Measurements from ENCODE around the gene LMBR1. TPM values are rescaled to one million over a fixed set of nuclear protein-coding genes. Genes with fewer than 3 reads are reported as not detected.
A peak's percentile ranks its signal among the peaks of the same experiment; 100 is the strongest.

The LMBR1 gene
- total and polyA plus RNA-seq, 2 of the 13 experiments (the other 11 are each of a cell fraction or from before 2014, with no cell fraction given), result 20.9 to 39.6 TPM

DNA sequence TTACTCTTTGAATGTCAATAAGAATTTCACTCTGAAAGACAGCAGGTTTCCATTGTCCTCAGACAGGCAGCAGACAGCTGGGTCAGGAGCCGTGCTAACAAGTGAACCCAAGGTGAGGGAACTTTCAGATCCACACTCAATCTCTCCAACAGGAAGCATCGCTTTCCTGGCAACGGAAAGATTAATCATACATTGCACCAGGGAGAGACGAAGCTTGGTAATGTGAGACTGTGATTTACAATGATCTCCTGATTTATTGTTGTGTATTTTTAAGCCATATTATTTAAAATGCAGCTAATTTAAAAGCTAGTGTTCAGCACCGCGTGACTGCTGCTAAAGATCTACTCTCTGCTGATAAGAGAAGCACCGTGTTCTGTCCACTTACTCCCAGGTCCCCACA, 39.0 kb upstream of the LMBR1 start:
- Histone ChIP-seq H3K9ac (ENCODE audit: insufficient read depth, low read depth, low read length) (no peak overlapping the region), H3K79me2 (ENCODE audit: insufficient read depth, low read length) (no peaks in the 10 kb centered on the region), H3K36me3 (replicated peaks in 1 of 2; ENCODE audit: control insufficient read depth in 1 of 2, insufficient read depth in 2 of 2, low read length in 2 of 2) (no peaks in the 10 kb centered on the region), H2AFZ (ENCODE audit: low read length) (no peak overlapping the region), H3K4me3 (replicated peaks in 1 of 3; ENCODE audit: insufficient read depth in 1 of 3, low read depth in 2 of 3, low read length in 3 of 3) (no peak overlapping the region), H3K4me1 (ENCODE audit: insufficient read depth, low read length) (peaks cover 6% of the 10 kb centered on the region), H3K9me3 (ENCODE audit: low read length) (no peaks in the 10 kb centered on the region), H4K20me1 (ENCODE audit: insufficient read depth, low read length) (no peaks in the 10 kb centered on the region), H3K27ac (ENCODE audit: extremely low read length, insufficient read depth, low read length) (no peak overlapping the region), H3K4me2 (ENCODE audit: low read depth, low read length) (no peak overlapping the region), H3K27me3 (ENCODE audit: control insufficient read depth in 1 of 2, insufficient read depth in 2 of 2, low read length in 2 of 2) (peaks cover 2 to 39% of the 10 kb centered on the region in 2 experiments; a peak in 3 of 5 replicates)
- intact Hi-C loops (cut with micrococcal nuclease; ENCODE audit: unreplicated experiment) (no loop called here), in situ Hi-C loops (cut with HindIII; ENCODE audit: extremely low pct_ligation_motif_present, low pct_unique_long_range_greater_than_20kb) (no loop called here)
- TF ChIP-seq HOXD1 (CRISPR knock-in tag; IDR thresholded peaks at IDR 0.05), result no peak
- no peak for TF ChIP-seq SMC3 (IDR thresholded peaks at IDR 0.05; ENCODE audit: low read length)
- TF ChIP-seq TOPORS (CRISPR knock-in tag; IDR thresholded peaks at IDR 0.05), result no peak
- no peak for TF ChIP-seq MYPOP (CRISPR knock-in tag; IDR thresholded peaks at IDR 0.05)
- TF ChIP-seq, protein P1, sequence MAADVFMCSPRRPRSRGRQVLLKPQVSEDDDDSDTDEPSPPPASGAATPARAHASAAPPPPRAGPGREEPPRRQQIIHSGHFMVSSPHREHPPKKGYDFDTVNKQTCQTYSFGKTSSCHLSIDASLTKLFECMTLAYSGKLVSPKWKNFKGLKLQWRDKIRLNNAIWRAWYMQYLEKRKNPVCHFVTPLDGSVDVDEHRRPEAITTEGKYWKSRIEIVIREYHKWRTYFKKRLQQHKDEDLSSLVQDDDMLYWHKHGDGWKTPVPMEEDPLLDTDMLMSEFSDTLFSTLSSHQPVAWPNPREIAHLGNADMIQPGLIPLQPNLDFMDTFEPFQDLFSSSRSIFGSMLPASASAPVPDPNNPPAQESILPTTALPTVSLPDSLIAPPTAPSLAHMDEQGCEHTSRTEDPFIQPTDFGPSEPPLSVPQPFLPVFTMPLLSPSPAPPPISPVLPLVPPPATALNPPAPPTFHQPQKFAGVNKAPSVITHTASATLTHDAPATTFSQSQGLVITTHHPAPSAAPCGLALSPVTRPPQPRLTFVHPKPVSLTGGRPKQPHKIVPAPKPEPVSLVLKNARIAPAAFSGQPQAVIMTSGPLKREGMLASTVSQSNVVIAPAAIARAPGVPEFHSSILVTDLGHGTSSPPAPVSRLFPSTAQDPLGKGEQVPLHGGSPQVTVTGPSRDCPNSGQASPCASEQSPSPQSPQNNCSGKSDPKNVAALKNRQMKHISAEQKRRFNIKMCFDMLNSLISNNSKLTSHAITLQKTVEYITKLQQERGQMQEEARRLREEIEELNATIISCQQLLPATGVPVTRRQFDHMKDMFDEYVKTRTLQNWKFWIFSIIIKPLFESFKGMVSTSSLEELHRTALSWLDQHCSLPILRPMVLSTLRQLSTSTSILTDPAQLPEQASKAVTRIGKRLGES (CRISPR knock-in tag; IDR thresholded peaks at IDR 0.05; ENCODE audit: borderline replicate concordance), result no peak
- TF ChIP-seq ZNF441 (CRISPR knock-in tag; IDR thresholded peaks at IDR 0.05; ENCODE audit: borderline replicate concordance), result 0 out of 2 replicates have a peak, but pooled peaks have one; percentile 48
- no peak for TF ChIP-seq SOX13 (IDR thresholded peaks at IDR 0.05)
- TF ChIP-seq SOX13 (CRISPR knock-in tag; conservative IDR thresholded peaks at IDR 0.05 in 1 of 2, IDR thresholded peaks at IDR 0.05 in 1 of 2), result peak in 1 of 2 experiments; percentile 22; a peak in 1 of 4 replicates
- ChIA-PET POLR2A (no interaction called here), CTCF (ENCODE audit: low intra/inter-chr PET ratio, low total read pairs) (no interaction called here)
- FAIRE-seq (no peak), DNase-seq (ENCODE audit: low spot score) (no peak), ATAC-seq (peak; percentile 49; the same call in 2 of the 3 replicates)
- BruUV-seq (replicated peaks), result no TSS peak
- 8% methylated on average over 7 of the region's 7 CpGs for WGBS (ENCODE audit: low lambda C conversion rate)

All from HepG2 (cell line).